ENCODE data around the gene LMTK3.

The LMTK3 gene

GRCh38 chr19:48456864-48457263, 54.8 kb downstream of the LMTK3 start:
- no peak overlapping the region for H3K4me3 ChIP-seq (ENCODE audit: low read depth, low read length)
- no peak for TF ChIP-seq CTCF (IDR thresholded peaks at IDR 0.05; ENCODE audit: control insufficient read depth, extremely low read depth, insufficient read depth)
- DNase-seq (ENCODE audit: low read depth): no peak

- no peak for DNase-seq (ENCODE audit: low read depth)
Measured at GRCh38 chr19:48455908-48456562, 55.6 kb downstream of the LMTK3 start.

GRCh38 chr19:48455171-48455907, 56.3 kb downstream of the LMTK3 start, which contains the start of gene KCNJ14:
KCNJ14 (plus strand) TSS chr19:48455574; CDS start chr19:48461725, 6,151 bp downstream.
- H3K4me3 ChIP-seq (ENCODE audit: low read depth, low read length): no peak within 1 kb of the TSS

More at GRCh38 chr19:48455908-48456562, 55.6 kb downstream of the LMTK3 start:
- H3K4me3 ChIP-seq (ENCODE audit: low read depth, low read length): no peak overlapping the region
- no peak for TF ChIP-seq CTCF (IDR thresholded peaks at IDR 0.05; ENCODE audit: control insufficient read depth, extremely low read depth, insufficient read depth)

GRCh38 chr19:48454150-48454730, 57.4 kb downstream of the LMTK3 start:
- DNase-seq (ENCODE audit: low read depth): no peak
- H3K4me3 ChIP-seq (ENCODE audit: low read depth, low read length): no peak overlapping the region

More at GRCh38 chr19:48455171-48455907, 56.3 kb downstream of the LMTK3 start, which contains the start of gene KCNJ14:
- DNase-seq (ENCODE audit: low read depth): no peak
- no peak for TF ChIP-seq CTCF (IDR thresholded peaks at IDR 0.05; ENCODE audit: control insufficient read depth, extremely low read depth, insufficient read depth)

GRCh38 chr19:48452289-48453190, 59.1 kb downstream of the LMTK3 start:
- no peak for DNase-seq (ENCODE audit: low read depth)
- no peak overlapping the region for H3K4me3 ChIP-seq (ENCODE audit: low read depth, low read length)
- no peak for TF ChIP-seq CTCF (IDR thresholded peaks at IDR 0.05; ENCODE audit: control insufficient read depth, extremely low read depth, insufficient read depth)

More at GRCh38 chr19:48454150-48454730, 57.4 kb downstream of the LMTK3 start:
- no peak for TF ChIP-seq CTCF (IDR thresholded peaks at IDR 0.05; ENCODE audit: control insufficient read depth, extremely low read depth, insufficient read depth)

- DNase-seq (ENCODE audit: low read depth): no peak
- H3K4me3 ChIP-seq (ENCODE audit: low read depth, low read length): no peak overlapping the region
- TF ChIP-seq CTCF (IDR thresholded peaks at IDR 0.05; ENCODE audit: control insufficient read depth, extremely low read depth, insufficient read depth): no peak
Measured at GRCh38 chr19:48451624-48452023, 60.0 kb downstream of the LMTK3 start.
